CD1c-positive myeloid dendritic cell (primary cell): ENCODE measurements around the gene ZNF579.

Experiments used
- DNase-seq: peaks from one replicate; pipeline ENCODE4 v3.0.0-alpha.2; 2016; ENCODE audit errors: extremely low spot score

The ZNF579 gene

GRCh38 chr19:55611983-55612645 lies 31.5 kb upstream of the ZNF579 start:
- peak; percentile 42 for DNase-seq

GRCh38 chr19:55611300-55611982 lies 30.8 kb upstream of the ZNF579 start:
- DNase-seq: no peak

DNA sequence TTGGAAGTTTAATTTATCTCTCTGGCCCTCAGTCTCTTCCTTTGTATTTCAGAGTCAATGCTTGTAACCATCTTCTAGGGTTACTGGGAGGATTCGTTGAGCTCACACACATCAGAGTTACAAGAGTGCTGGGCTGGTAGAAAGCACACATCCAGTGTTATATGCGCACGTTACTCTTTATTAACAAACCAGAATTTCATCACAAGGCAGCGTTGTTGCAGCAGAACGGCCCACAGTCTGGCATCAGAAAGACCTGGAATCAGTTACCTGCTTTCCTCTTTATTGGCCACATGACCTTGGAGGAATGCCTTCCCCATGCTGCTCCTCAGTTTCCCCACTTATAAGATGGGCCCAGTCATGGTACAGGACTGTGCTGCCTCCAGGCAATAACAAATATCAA lies 28.7 kb upstream of the ZNF579 start:
- DNase-seq: no peak

GRCh38 chr19:55606817-55607216 lies 26.2 kb upstream of the ZNF579 start:
- no peak for DNase-seq

DNA sequence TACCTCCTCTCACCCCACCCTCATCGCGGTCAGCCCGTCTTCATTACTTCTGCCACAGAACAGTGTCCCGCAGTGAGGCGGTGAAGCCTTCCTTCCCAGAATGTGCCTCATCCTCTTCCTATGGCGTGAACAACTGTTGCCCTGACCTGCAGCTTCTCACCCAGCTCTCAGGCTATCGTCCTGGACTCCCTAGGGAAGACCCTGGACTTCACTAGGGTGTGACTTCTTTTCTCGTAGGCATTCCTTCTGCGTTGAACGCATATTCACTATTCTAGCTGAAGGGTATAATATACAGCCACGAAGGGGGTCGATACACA lies 25.8 kb upstream of the ZNF579 start:
- DNase-seq: no peak

DNA sequence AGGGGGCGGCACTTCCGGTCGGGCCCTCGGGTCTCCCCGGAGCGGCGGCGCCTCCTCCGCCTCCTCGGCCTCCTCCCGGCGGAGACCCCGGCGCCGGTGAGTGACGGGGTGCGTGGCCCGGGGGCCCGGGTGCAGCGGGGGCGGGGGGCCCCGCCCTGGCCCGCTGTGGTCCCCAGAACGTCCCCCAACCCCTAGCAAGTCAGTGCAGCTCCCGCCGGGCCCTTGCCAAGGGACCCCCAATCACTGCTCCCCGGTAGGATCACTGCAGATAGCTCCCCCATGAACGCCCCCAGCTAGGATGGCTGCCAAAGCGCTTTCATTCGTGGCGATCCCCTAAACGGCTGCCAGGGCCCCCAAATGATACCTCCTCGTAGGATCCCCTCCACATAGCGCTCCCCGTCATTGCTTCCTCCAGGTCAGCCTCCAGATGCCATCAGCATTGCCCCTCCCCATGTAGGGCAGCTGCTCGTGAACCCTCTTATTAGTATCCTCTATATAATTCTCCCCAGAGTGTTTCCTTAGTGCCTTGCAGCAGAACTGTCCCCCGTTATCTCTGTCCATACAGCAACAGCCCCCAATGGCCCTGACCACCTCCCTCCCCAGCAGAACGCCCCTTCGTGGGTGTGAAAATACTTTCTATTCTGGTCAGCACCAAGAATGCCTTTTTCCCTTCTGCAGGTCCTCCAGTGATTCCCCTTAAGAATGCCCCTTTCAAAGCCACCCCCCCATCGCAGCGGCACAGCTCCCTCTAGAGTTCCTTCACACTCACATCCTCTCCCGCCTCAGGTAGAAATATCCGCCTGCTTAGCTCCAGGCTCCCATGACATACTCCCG lies 25.2 kb upstream of the ZNF579 start, which contains the start of gene ZNF865:
Gene ZNF865, plus strand, starts transcription at position 11 of the 834 bp plus-strand sequence. CDS start 7,972 bp downstream, outside the sequence.
- peak; percentile 64 for DNase-seq

DNA sequence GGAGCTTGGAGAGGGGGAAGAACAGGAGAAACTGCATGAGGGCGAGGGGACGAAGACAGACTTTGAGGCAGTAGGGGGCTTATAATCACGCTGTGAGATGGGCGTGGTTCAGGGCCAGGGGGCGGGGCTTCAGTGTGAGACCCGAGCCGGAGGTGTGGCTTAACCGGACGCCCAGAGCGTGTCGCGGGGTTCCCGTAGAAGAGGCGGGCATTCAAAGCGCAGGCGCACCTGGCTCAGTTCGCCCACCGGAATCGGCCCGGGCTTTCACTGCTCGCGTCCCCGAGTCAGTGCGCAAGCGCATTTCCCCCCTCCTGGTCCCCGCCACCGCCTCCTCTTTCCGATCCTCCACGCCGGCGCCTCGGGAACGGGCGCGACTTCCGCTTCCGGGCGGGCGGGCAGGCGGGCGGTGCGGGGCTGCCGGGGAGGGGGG lies 24.6 kb upstream of the ZNF579 start:
- DNase-seq: peak; percentile 99

GRCh38 chr19:55603581-55604292 lies 23.1 kb upstream of the ZNF579 start:
- DNase-seq: no peak

GRCh38 chr19:55603115-55603514 lies 22.5 kb upstream of the ZNF579 start:
- DNase-seq: no peak

DNA sequence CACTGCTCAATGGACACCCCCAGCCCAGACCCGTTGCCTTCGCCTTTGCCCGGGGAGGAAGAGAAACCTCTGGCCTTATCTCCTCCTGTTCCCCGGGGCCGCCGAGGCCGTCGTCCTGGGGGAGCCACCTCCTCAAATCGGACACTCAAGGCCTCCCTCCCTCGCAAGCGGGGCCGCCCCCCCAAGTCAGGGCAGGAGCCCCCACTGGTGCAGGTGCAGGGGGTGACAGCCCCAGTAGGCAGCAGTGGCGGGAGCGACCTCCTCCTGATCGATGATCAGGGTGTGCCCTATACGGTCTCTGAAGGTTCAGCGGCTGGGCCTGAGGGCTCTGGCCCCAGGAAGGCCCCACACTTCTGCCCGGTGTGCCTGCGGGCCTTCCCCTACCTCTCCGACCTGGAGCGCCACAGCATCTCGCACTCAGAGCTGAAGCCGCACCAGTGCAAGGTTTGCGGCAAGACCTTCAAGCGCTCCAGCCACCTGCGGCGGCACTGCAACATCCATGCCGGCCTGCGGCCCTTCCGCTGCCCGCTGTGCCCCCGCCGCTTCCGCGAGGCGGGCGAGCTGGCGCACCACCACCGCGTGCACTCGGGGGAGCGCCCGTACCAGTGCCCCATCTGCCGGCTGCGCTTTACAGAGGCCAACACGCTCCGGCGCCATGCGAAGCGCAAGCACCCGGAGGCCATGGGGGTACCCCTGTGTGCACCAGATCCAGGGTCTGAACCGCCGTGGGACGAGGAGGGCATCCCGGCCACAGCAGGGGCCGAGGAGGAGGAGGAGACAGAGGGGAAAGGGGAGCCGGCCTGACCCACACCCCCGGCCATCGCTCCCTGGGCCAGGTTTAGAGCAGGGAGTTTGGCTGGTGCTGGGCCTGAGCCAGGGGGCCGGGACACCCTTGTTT lies 21.7 kb upstream of the ZNF579 start:
- no peak for DNase-seq

- no peak for DNase-seq
Observed at GRCh38 chr19:55601084-55601483, 20.4 kb upstream of the ZNF579 start.

DNA sequence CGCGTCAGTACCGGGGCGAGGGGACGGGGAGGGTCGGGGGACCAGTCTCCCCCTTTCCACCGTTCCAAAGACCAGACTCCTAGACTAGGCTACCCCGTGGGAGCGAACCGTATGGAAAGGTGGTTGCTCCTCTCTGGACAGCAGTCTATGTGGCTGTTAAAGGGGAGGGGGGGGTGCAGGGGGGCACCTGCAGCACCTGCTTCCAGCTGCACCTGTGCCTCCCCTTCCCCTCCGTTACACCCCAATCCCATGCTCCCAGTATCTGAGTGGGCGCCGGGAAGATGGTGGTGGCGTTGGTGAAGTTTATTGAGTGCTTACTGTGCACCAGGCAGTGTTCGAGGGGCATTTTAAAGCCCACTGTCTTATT lies 20.0 kb upstream of the ZNF579 start:
- DNase-seq: no peak

DNA sequence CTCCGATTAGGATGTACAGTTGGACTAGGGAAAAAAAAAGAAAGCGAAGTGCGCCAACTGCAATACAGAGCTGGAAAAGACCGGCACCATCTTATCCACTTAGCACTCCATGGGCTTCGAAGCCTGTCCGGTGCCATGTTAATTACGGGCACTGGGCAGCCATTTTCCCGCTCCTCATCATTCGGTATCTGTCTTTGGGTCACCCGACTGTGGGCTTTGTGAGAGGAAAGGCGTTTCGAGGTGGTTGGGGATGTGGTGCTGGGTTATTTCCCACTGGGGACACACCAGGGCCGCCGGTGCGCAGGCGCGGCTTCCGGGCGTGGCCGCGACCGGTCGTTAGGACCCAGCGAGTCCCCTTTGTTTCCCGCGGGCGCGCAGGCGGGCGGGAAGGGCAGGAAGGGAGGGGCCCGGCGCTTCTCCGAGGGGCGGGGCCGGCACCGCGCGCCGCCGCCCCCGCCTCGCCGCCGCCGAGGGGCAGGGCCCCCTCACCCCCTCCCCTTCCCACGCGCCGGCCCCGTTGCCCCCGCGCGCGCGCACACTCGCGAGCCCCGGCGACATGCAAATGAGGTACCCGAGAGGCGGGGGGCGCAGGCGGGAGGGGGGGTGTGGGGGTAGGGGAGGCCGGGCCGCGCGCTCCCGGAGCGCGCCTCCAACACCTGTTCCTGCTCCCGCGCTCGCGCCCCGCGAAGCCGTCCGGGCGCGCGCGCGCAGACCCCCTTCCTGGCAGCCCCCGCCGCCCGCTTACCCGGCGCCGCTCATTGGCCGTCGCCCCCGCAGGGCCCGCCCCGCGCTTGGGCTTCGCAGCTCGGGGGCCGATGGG lies 19.4 kb upstream of the ZNF579 start, which contains the start of gene ZNF524:
Gene ZNF524, plus strand, starts transcription at position 447 of the 820 bp plus-strand sequence. CDS start 1,825 bp downstream, outside the sequence.
- peak; percentile 89 for DNase-seq

DNA sequence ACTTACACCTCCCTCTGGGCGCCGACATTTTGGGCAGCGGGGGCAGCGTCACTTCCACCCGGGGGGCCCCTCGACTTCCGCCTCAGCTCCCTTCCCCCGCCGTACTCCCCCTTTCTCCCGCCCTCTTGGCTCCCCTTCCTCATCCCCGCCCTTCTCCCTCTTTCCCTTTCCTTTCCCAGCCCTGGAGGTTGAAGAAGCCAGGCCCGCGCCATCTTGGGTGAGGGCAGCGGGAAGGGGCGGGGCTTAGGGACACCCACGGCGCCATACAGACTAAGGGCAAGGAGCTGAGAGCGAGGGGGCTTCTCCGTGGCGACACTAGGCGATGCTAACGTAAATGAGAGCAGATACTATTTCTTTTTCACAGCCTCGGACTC lies 18.8 kb upstream of the ZNF579 start, which contains the start of gene FIZ1:
Gene FIZ1, minus strand, starts transcription at position 50 of the 374 bp plus-strand sequence. CDS start 1,652 bp downstream, outside the sequence.
- DNase-seq: peak; percentile 99

- DNase-seq: peak; percentile 96
Observed at GRCh38 chr19:55598719-55599467, 18.2 kb upstream of the ZNF579 start.

DNA sequence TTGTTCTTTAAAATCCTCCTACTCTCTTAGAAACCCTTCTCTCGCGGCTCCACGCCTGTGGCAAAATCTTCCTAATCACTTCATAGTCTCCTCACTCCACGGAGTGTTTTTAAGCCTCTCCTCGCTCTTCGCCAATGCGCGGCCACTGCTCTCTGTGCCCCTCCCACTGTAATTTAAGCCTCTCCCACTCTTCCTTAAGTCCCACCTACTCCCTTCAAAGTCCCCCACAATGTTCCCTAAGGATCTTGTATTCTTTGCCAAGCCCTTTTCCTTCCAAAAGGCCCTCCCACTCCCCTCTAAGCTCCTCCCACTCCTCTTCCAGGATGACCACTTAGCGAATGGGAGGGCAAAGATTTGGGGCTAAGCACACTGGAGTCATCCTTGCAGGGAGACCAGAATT lies 17.4 kb upstream of the ZNF579 start:
- no peak for DNase-seq

DNA sequence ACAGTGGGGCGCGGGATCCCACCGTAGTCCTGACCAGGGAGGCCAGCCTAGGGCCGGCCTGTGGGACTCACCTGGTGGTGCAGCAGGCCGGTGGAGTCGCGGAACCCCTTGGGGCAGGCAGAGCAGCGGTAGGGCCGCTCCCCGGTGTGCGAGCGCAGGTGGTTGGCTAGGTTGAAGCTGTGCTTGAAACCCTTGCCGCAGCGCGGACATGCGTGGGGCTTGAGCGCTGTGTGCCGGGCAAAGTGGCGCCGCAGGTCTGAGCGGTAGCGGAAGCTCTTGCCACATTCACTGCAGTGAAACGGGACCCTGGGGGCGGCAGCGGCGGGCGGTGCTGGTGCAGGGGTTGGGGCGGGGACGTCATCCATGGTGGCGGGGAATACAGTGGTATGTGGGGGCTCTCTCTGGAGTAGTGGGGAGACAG lies 16.9 kb upstream of the ZNF579 start:
- DNase-seq: no peak

GRCh38 chr19:55596304-55596703 lies 15.7 kb upstream of the ZNF579 start:
- no peak for DNase-seq

DNA sequence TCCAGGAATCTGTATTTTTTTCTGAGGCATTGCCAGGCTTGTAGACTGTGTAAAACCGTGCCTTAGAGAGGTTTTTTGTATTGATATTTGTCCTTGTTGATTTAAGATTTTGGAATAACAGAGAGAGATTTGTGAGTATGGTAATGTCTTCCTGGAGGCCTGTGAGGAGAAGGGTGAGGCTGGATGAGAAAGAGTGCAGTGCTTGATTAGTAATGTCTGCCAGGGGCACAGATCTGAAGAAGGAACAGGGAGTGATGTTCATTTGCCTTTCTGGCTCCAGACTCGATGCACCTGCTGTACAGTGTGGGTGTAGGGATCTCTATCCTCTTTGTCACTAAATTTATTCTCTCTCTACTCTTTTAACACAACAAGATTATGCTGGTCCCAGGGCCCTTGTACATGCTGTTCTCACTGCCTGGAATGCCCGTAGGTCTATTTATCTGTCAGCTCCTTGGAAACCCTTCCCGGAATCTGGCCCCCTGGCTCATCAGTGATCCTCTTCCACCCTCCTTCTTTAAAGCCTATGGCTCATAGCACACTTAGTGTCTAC lies 14.4 kb upstream of the ZNF579 start:
- DNase-seq: no peak
